WTC11 (cell line): ENCODE results near the gene NAB2.

Source experiments
- CREB1 ChIP-seq: sonication (generic); formaldehyde crosslinking; IDR thresholded peaks from 2 replicates; pipeline ENCODE4 v1.8.0; 2023; ENCODE audit warnings: mild to moderate bottlenecking, missing genetic modification reagents
- CREM ChIP-seq: sonication (generic); formaldehyde crosslinking; IDR thresholded peaks from 2 replicates; pipeline ENCODE4 v1.8.1; 2022; ENCODE audit warnings: mild to moderate bottlenecking, missing genetic modification reagents, moderate library complexity
- CTCF ChIP-seq: fragments of 200-600 bp; IDR thresholded peaks from 2 replicates; pipeline ENCODE4 v1.8.0; 2022; ENCODE audit warnings: antibody characterized with exemption
- IRF1 ChIP-seq: sonication (generic); formaldehyde crosslinking; IDR thresholded peaks from 2 replicates; pipeline ENCODE4 v1.8.0; 2023; ENCODE audit warnings: missing genetic modification reagents
- JUN ChIP-seq: sonication (generic); formaldehyde crosslinking; IDR thresholded peaks from 2 replicates; pipeline ENCODE4 v1.8.0; 2023; ENCODE audit warnings: mild to moderate bottlenecking, missing genetic modification reagents
- STAT6 ChIP-seq: sonication (generic); formaldehyde crosslinking; conservative IDR thresholded peaks from 2 replicates; pipeline ENCODE4 v1.8.1; 2023; ENCODE audit warnings: mild to moderate bottlenecking, low read depth, missing genetic modification reagents, moderate library complexity
- ZNF396 ChIP-seq: fragments of 250-450 bp; sonication (Bioruptor Pico); IDR thresholded peaks from 2 replicates; pipeline ENCODE4 v1.8.0; 2021; ENCODE audit warnings: mild to moderate bottlenecking, moderate library complexity, borderline replicate concordance

- TF ChIP-seq CTCF: no peak
- TF ChIP-seq ZNF396 (CRISPR knock-in tag): no peak
- no peak for TF ChIP-seq CREM (CRISPR knock-in tag)
- no peak for TF ChIP-seq IRF1 (CRISPR knock-in tag)
- no peak for TF ChIP-seq CREB1 (CRISPR knock-in tag)
- no peak for TF ChIP-seq JUN (CRISPR knock-in tag)
- TF ChIP-seq STAT6: no peak
Measured at GRCh38 chr12:57040211-57040610, 48.7 kb upstream of the NAB2 start.
